Heart left ventricle (tissue), 13 donors: ENCODE data around the gene WSCD1.

ENCODE experiments used
- CTCF ChIP-seq, 12 donors: fragments of 200-600 bp; sonication (generic) in 4 of 12; IDR thresholded peaks; one replicate each; pipeline versions ENCODE4 v1.5.0 to v1.8.0; 2018 to 2022; ENCODE audit warnings: antibody characterized with exemption in 12 of 12, mild to moderate bottlenecking in 5 of 12
- POLR2A ChIP-seq, 2 donors: fragments of 450-650 bp; IDR thresholded peaks; one replicate each; pipeline ENCODE4 v1.6.1; 2017; ENCODE audit warnings: antibody characterized with exemption in 2 of 2, mild to moderate bottlenecking in 2 of 2, moderate library complexity in 2 of 2
- donor health status: ischemic (EF 13 %, LVEDD 7.1; RV severe dilation, severe dysfunction).
- donor health status: DM: no; HTN: yes; CAD: no.
- donor health status: DM: no; HTN: no; CAD: no.
- donor health status: ischemic (EF 25% LVEDD 6.9; RV normal size, moderate dysfunction).
- donor health status: ischemic (EF 25% LVEDD 5.7; RV mildly dilated, moderate dysfunction).
- donor health status: ischemic (EF 35%, LVEDD 5.7; RV mildly dilated, moderate dysfunction).
- donor health status: nonischemic (EF 11% LVEDD 7.7; RV severe dilation, severe dysfunction).
- donor health status: DM: yes; HTN: yes; CAD: no.
- donor health status: PGD.
- donor health status: ischemic (EF 29% LVEDD 5.4; RV normal size, mild dysfunction).
- donor health status: nonischemic (EF 23%, LVEDD 6.1; RV moderate dilation, normal function).

GRCh38 chr17:6106212-6106611, 36.0 kb downstream of the WSCD1 start:
- TF ChIP-seq CTCF (IDR thresholded peaks at IDR 0.05) (no peak), POLR2A (IDR thresholded peaks at IDR 0.05) (no peak)
